Osteoblast (primary cell): ENCODE data around the gene RNF41. TPM values are rescaled to one million over a fixed set of nuclear protein-coding genes. Genes with fewer than 3 reads are reported as not detected.

Experiments used
- DNase-seq: peaks from one replicate; pipeline ENCODE4 v3.0.0; 2011; ENCODE audit warnings: low spot score, mixed read lengths; ENCODE audit not compliant: insufficient read length; ENCODE audit errors: missing footprints
- H2AFZ ChIP-seq: 2 replicates; pipeline ENCODE4 v1.6.0; 2011; ENCODE audit warnings: mild to moderate bottlenecking, low read length
- H3K27ac ChIP-seq: 2 replicates; pipeline ENCODE4 v1.5.1; 2011; ENCODE audit warnings: mild to moderate bottlenecking, low read depth, low read length, moderate library complexity
- H3K27me3 ChIP-seq: 2 replicates; pipeline ENCODE4 v1.6.0; 2012; ENCODE audit warnings: mild to moderate bottlenecking, control low read depth, inconsistent platforms, low read length, moderate library complexity; ENCODE audit not compliant: insufficient read depth
- H3K36me3 ChIP-seq: 2 replicates; pipeline ENCODE4 v1.5.1; 2011; ENCODE audit warnings: mild to moderate bottlenecking, low read length, control low read depth, moderate library complexity; ENCODE audit not compliant: insufficient read depth
- H3K4me1 ChIP-seq: 2 replicates; pipeline ENCODE4 v1.5.1; 2011; ENCODE audit warnings: mild to moderate bottlenecking, low read length, control low read depth, moderate library complexity; ENCODE audit not compliant: insufficient read depth
- H3K4me2 ChIP-seq: 2 replicates; pipeline ENCODE4 v1.6.0; 2011; ENCODE audit warnings: mild to moderate bottlenecking, low read length; ENCODE audit not compliant: insufficient read depth
- H3K4me3 ChIP-seq: fragments of 200-600 bp; sonication (generic); 3 replicates; pipeline ENCODE4 v1.5.1; 2012; ENCODE audit warnings: mild to moderate bottlenecking, low read length, inconsistent platforms; ENCODE audit not compliant: insufficient read depth
- H3K79me2 ChIP-seq: 2 replicates; pipeline ENCODE4 v1.6.0; 2012; ENCODE audit warnings: mild to moderate bottlenecking, low read length, control low read depth, inconsistent platforms; ENCODE audit not compliant: insufficient read depth
- H3K9me3 ChIP-seq: 2 replicates; pipeline ENCODE4 v1.5.1; 2011; ENCODE audit warnings: low read depth, low read length, control low read depth
- H4K20me1 ChIP-seq: 2 replicates; pipeline ENCODE4 v1.6.0; 2012; ENCODE audit warnings: mild to moderate bottlenecking, low read length, control low read depth; ENCODE audit not compliant: insufficient read depth
- total RNA-seq: library from RNA; depleted of rRNA; stranded (reverse); fragments of >200 nt; gene quantifications from 2 replicates; pipeline ENCODE4 v1.2.3, GENCODE V29; 2012
- TF ChIP-seq, protein P1 (sequence below): IDR thresholded peaks from 2 replicates; pipeline ENCODE4 v1.5.1; 2011; ENCODE audit warnings: mild to moderate bottlenecking, low read depth, low read length, moderate library complexity; ENCODE audit errors: extremely low read depth

The RNF41 gene
- total RNA-seq, 1 donor, result 159 TPM

DNA sequence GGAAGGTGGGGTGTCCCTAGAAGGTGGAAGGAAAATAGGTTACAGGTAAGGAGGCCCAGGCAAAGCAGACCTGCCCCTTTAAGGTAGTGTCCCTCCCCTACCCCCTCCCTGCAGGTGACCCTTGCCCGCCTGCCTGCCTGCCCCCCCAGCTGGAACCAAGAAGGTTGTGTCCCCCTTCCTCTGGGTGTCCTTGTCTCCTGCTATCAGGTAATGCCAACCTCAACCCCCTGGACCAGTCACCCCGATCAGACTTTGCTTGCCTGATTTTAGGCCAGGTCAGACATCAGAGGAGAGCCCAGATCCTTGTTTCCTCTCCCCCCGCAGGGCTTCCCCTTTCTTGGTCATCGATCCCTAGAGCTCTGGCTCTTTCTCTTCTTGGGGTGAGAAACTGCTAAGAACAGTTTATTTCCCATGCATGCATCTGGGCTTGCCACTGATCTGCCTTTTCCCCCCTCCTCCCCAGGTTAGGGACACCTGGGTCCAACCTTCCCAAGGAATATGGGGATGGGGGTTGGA lies 8.3 kb upstream of the RNF41 start, which contains the start of gene SLC39A5:
TSS of gene SLC39A5 (plus strand) at position 136 of the 516 bp plus-strand sequence. CDS start 1,224 bp downstream, outside the sequence.
- no peak within 1 kb of the TSS for H3K4me2 ChIP-seq
- no peak within 1 kb of the TSS for H2AFZ ChIP-seq
- no peak within 1 kb of the TSS for H3K4me3 ChIP-seq
- no peaks in the 10 kb centered on the region for H3K9me3 ChIP-seq
- H3K4me1 ChIP-seq, result peaks cover 5% of the 10 kb centered on the region
- H3K27me3 ChIP-seq, result no peaks in the 10 kb centered on the region
- H3K79me2 ChIP-seq, result no peaks in the 10 kb centered on the region
- TF ChIP-seq, protein P1, sequence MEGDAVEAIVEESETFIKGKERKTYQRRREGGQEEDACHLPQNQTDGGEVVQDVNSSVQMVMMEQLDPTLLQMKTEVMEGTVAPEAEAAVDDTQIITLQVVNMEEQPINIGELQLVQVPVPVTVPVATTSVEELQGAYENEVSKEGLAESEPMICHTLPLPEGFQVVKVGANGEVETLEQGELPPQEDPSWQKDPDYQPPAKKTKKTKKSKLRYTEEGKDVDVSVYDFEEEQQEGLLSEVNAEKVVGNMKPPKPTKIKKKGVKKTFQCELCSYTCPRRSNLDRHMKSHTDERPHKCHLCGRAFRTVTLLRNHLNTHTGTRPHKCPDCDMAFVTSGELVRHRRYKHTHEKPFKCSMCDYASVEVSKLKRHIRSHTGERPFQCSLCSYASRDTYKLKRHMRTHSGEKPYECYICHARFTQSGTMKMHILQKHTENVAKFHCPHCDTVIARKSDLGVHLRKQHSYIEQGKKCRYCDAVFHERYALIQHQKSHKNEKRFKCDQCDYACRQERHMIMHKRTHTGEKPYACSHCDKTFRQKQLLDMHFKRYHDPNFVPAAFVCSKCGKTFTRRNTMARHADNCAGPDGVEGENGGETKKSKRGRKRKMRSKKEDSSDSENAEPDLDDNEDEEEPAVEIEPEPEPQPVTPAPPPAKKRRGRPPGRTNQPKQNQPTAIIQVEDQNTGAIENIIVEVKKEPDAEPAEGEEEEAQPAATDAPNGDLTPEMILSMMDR, result no peak
- peaks cover 3% of the 10 kb centered on the region for H3K36me3 ChIP-seq
- no peak within 1 kb of the TSS for H3K27ac ChIP-seq
- no peaks in the 10 kb centered on the region for H4K20me1 ChIP-seq
- peak; percentile 55 for DNase-seq

GRCh38 chr12:56229082-56229481 lies 7.4 kb upstream of the RNF41 start:
- Histone ChIP-seq H2AFZ (no peak overlapping the region), H3K4me2 (no peak overlapping the region), H3K4me3 (no peak overlapping the region), H4K20me1 (no peaks in the 10 kb centered on the region), H3K27me3 (no peaks in the 10 kb centered on the region), H3K27ac (no peak overlapping the region), H3K36me3 (peaks cover 3% of the 10 kb centered on the region), H3K4me1 (peaks cover 11% of the 10 kb centered on the region), H3K79me2 (peaks cover 5% of the 10 kb centered on the region), H3K9me3 (no peaks in the 10 kb centered on the region)
- TF ChIP-seq, protein P1, result no peak
- DNase-seq, result peak; percentile 19

DNA sequence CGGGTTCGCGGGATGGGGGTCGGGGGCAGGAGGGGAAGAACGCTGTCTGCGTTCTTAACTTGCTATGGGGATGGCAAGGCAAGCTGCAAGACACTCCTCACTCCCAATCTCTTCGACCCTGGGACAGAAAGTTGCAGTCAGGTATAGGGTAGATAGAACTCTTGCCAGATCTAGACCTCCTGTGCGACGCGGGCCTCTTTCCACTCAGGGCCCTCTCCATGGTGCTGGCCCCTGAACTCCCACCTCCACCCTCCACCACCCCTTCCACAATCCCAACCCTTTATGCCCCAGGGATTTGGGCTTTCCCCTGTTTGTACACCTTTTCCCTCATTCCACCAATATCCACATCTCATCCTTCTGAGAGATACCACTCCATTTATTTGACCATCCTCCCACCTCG lies 3.2 kb upstream of the RNF41 start:
- Histone ChIP-seq H3K27ac (peak overlapping the region; percentile 66), H3K79me2 (peaks cover 15% of the 10 kb centered on the region), H2AFZ (no peak overlapping the region), H3K4me3 (peak overlapping the region; percentile 87), H4K20me1 (no peaks in the 10 kb centered on the region), H3K27me3 (no peaks in the 10 kb centered on the region), H3K4me2 (peak overlapping the region; percentile 97), H3K36me3 (peaks cover 3% of the 10 kb centered on the region), H3K9me3 (no peaks in the 10 kb centered on the region), H3K4me1 (peaks cover 32% of the 10 kb centered on the region)
- peak; percentile 58 for DNase-seq
- TF ChIP-seq, protein P1, result no peak

- TF ChIP-seq, protein P1, result peak; percentile 95
Measured at GRCh38 chr12:56224102-56224701, 2.5 kb upstream of the RNF41 start, which contains the start of gene NABP2. Gene NABP2, plus strand, starts transcription at chr12:56224342. Its CDS starts 515 bp downstream, at chr12:56224857.

More at GRCh38 chr12:56224102-56224701, 2.5 kb upstream of the RNF41 start, which contains the start of gene NABP2:
- Histone ChIP-seq H3K27ac (peak within 1 kb of the TSS; percentile 82), H3K27me3 (no peaks in the 10 kb centered on the region), H3K4me2 (peak within 1 kb of the TSS; percentile 97), H3K79me2 (peaks cover 22% of the 10 kb centered on the region), H3K4me3 (peak within 1 kb of the TSS; percentile 87), H2AFZ (peak within 1 kb of the TSS; percentile 95), H3K9me3 (no peaks in the 10 kb centered on the region), H4K20me1 (no peaks in the 10 kb centered on the region), H3K36me3 (peaks cover 3% of the 10 kb centered on the region), H3K4me1 (peaks cover 32% of the 10 kb centered on the region)
- DNase-seq, result peak; percentile 100
